Retina (tissue), 1 donor: ENCODE measurements around the gene POLR2A.
A peak's percentile ranks its signal among the peaks of the same experiment; 100 is the strongest.
"Not testable (repeated sequence)": the region's sequence is repeated elsewhere in the genome, so short reads cannot be mapped to it uniquely, and the experiment has no call there.

Source experiments
- DNase-seq: peaks from one replicate; pipeline ENCODE4 v3.0.0-alpha.2; 2016

Gene POLR2A

GRCh38 chr17:7479213-7480088, 4.7 kb upstream of the POLR2A start, which contains the start of gene ZBTB4:
Gene ZBTB4 (minus strand): TSS chr17:7479631. CDS start chr17:7466801, 12,830 bp downstream.
- DNase-seq: peak; percentile 88

GRCh38 chr17:7480089-7480384, 4.1 kb upstream of the POLR2A start:
- DNase-seq: no peak

- DNase-seq: not testable (repeated sequence)
These were observed 2.9 kb upstream of the POLR2A start, which contains the start of gene SLC35G6 for GRCh38 chr17:7481275-7481674. Gene SLC35G6 (plus strand): TSS chr17:7481446. CDS start chr17:7481517, 71 bp downstream.

GRCh38 chr17:7481842-7482741, 2.1 kb upstream of the POLR2A start:
- not testable (repeated sequence) for DNase-seq

GRCh38 chr17:7482742-7483088, 1.5 kb upstream of the POLR2A start:
- DNase-seq: not testable (repeated sequence)

- peak; percentile 99 for DNase-seq
These were observed 705 bp upstream of the POLR2A start for GRCh38 chr17:7483255-7484066.

GRCh38 chr17:7484919-7485377, 782 bp downstream of the POLR2A start:
- no peak for DNase-seq

GRCh38 chr17:7486181-7486580, 2.0 kb downstream of the POLR2A start:
- no peak for DNase-seq

- DNase-seq: no peak
These were observed 6.0 kb downstream of the POLR2A start for GRCh38 chr17:7490144-7490543.

GRCh38 chr17:7491583-7491982, 7.4 kb downstream of the POLR2A start:
- no peak for DNase-seq

GRCh38 chr17:7493941-7494340, 9.8 kb downstream of the POLR2A start:
- DNase-seq: no peak

- no peak for DNase-seq
These were observed 11.8 kb downstream of the POLR2A start for GRCh38 chr17:7495906-7496434.

- DNase-seq: no peak
These were observed 12.5 kb downstream of the POLR2A start for GRCh38 chr17:7496470-7497183.

- DNase-seq: no peak
These were observed 13.1 kb downstream of the POLR2A start for GRCh38 chr17:7497228-7497627.

GRCh38 chr17:7497636-7498035, 13.5 kb downstream of the POLR2A start:
- no peak for DNase-seq

- DNase-seq: no peak
These were observed 15.0 kb downstream of the POLR2A start for GRCh38 chr17:7499161-7499560.

GRCh38 chr17:7501729-7502128, 17.6 kb downstream of the POLR2A start:
- DNase-seq: no peak

GRCh38 chr17:7502171-7502847, 18.1 kb downstream of the POLR2A start:
- no peak for DNase-seq

- no peak for DNase-seq
These were observed 18.8 kb downstream of the POLR2A start for GRCh38 chr17:7502987-7503386.

GRCh38 chr17:7503521-7503920, 19.4 kb downstream of the POLR2A start:
- DNase-seq: no peak

- no peak for DNase-seq
These were observed 24.0 kb downstream of the POLR2A start for GRCh38 chr17:7508145-7508544.
